ENCODE results near the gene CYP4F12.

DNA sequence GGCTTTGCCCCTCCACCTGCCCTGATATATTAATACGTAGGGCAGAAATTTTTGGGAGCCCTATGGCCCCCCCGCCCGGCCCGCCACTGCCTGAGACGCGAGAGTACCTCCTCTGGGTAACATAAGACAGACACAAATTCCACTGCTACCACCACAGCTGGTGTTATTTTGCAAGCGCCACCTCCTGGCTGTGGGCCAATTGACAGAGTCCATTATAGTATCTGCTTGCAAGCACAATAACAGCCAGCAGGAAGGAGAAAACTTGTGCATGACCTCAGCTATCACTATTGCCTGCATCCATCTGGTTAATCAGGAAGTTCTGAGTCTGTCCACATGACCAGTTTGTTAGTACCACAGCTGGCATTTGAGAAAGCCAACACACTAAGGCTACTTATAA lies 29.6 kb downstream of the CYP4F12 start:
- TF ChIP-seq YY1 (IDR thresholded peaks at IDR 0.05; ENCODE audit: insufficient read depth, insufficient read length) (no peak), ZNF274 (IDR thresholded peaks at IDR 0.05; ENCODE audit: low read depth, low read length) (no peak), SUZ12 (IDR thresholded peaks at IDR 0.05; ENCODE audit: extremely low read depth, insufficient read depth, insufficient read length) (no peak)

Data from NT2/D1 (cell line).